Occipital lobe (tissue), 2 donors: Measurements from ENCODE around the gene POLN. TPM values are rescaled to one million over a fixed set of nuclear protein-coding genes. Genes with fewer than 3 reads are reported as not detected.

ENCODE experiments used
- DNase-seq: peaks from one replicate; lab custom pipeline; 2025; lab: John Stamatoyannopoulos, UW
- total RNA-seq: library from RNA; depleted of rRNA; stranded (reverse); fragments of >200 nt; gene quantifications from one replicate; pipeline ENCODE4 v1.2.3, GENCODE V29; 2014

Gene POLN
- total RNA-seq, 1 donor from 2014 or later = 7.8 TPM

DNA sequence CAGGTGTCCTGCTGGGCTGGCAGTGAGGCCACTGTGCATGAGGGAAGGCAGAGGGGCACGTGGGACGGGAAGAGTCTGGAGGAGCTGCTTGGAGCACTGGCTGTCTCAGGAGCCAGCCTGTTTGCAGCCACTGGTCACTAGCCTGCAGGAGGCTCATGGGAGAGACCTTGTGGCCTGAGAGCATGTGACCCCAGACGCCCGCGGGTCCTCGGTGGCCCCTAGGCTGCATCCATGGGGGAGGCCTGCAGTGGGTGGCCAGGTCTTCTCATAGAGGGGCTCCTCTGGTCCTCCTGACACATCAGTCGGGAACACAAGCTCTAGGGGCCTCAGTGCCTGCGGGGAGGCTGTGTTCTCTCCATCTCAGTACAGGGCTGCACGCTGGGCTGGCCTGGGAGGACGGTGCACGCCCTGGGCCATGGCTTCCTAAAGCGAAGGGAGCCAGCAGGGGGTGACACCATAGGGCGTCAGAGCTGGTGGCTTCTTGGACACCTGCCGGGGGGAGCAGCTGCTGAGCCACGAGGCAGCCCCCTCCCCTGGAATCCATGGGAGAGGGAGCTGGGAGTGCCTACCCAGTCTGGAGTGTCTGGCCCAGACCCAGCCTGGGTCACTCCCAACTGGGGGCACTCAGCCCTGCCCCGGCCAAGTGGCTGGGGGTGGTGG is 170.5 kb downstream of the POLN start:
- DNase-seq = no peak

DNA sequence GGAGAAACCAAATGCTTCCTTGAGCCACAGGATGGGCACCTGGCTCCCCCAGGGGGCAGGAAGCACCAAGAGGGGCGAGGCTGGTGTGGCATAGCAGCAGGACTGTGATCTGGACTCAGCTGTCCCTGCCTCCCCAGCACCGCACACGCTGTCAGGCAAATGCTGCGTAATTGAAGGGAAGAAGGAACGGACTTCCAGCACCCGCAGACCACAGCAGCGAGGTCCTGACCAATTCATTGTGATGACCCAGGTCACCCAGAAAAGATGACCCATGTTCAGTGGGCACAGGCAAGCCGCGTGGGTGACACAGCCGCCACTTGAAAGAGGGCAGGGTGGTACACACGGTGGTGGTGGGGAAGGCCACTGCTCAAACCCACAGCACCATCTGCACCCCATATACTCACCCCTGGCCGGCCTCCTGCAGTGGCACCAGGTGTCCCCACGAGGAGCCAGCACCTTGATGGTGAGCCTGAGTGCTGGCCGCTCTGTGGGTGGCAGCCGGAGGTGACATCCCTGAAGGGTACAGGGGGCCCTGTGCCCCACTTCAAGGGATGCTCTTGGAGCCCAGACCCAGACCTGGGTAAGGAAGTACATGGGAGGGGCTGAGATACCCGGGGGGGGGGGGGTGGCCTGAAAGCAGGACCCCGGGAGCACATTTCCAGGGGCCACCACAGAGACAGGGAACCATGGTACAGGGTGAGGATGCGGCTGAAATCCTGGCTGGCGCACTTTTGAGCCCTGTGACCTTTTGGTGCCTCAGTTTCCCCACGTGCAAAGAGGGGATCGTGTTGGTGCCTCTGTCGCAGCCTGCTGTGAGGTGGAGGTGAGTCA is 171.3 kb downstream of the POLN start:
- DNase-seq = no peak

DNA sequence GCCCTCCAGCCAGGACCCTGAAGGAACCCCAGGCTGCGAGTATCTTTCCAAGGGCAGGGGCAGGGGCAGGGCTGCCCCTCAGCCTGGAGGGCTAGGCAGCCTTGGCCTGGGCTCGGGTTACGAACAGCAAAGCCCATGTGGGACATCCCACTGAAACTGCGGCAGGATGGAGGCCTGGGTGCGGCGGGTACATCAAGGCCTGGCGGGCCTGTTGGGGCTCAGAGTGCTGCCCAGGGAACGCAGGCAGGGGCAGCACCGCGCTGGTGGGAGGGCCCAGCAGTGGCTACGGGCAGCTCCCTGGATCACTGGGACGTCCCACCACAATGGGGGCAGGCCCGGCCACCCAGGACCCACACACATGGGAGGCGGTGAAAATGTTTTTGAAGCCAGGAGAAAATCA is 171.9 kb downstream of the POLN start:
- DNase-seq = no peak

DNA sequence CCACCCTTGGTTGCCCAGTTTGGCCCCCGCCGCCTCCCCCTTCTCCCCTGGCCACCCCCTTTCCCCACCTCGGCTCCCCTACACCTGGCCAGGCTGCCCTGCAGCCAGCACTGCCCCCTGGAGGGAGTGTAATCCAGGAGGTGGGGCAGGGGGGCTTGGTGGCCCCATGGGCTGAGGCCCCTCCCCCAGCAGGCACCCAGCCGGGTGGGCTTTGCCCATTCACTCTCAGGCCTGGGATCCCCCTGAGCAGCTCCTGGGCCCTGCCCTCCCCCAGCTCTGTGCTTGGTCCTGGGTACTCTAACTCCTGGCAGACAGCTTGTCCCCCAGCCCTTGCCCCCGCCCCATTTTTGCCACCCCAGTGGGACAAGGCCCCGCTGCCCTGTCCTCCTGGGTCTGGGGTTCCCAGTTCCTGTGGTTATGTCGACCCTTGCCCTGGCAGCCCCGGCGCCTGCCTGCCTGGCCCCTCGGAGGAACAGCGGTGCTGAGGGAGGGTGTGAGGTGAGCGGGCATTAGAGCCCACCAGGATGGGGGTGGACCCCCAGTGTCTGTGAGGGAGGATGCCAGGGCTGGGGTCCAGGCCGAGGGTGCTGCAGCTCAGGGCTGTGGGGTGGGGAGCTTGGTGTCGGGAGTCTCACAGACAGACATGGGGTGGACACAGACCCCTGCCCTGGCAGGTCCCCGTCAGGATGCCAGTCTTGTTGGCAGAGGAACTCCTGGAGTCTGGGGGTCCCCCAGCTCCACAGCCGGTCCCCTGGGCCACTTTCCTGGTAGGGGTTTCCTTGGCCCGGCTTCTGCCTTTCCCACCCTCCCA is 172.6 kb downstream of the POLN start:
- DNase-seq = no peak

DNA sequence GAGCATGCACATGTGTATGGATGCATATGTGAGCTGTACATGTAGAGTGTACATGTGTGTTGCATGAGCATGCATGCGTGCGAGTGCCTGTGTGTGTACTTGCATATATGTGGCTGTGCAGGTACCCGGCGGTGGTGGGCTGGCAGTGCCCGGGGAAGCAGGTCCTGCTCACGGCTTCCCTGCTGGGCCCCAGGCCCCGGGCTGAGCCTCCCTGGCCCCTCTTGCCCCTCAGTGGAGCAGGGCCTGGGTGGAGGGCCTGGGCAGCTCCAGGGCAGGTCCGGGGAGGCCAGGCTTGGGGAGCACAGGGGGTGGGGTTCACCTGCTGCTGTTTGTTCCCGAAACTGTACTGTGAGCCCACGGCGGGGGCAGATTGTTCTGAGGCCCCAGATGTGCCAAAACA is 173.4 kb downstream of the POLN start:
- DNase-seq = no peak

DNA sequence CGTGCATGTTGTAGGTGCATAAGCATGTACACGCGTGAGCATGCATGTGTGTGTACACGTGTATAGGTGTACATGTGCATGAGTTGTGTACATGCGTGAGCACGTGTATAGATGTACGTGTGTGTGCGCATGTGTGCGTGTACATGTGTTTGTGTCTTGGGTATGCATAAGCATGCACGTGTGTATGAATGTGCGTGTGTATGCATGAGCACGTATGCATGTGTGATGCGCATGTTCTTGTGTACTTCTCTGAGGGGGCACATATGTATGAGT is 173.8 kb downstream of the POLN start:
- DNase-seq = no peak

DNA sequence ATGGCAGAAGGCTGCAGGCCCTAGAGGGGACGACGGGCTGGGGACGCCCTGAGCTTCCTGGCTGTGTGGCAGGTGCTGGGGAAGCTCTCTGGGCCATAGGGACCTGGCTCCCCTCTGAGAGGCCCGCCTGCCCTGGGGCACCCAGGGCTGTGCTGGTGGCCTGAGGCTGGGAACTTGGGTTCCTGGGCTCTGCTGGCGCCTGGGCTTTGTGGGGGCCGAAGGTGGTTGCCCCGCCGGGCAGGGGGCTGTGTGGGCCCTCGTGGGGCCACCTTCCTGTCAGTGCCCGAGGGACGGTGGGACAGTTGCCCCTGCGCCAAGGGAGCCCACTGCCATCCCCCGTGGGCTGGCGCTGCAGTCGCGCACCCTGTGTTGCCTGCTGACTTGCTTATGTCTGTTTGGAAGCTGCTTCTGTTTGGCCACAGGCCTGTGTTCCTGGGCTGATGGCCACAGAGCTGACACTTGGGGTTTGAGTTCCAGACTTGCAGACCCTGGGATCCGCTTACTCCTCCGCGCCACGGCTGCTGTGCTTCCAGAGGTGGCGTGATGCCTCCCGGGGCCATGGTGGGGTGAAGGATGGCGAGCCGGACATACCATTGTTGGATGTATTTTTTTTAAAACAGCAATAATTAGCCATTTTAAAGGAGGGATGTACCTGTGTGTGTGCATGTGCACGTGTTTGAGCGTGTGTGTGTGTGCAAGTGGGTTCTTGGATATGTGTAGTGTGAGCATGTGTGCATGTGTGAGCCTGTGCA is 174.3 kb downstream of the POLN start:
- no peak for DNase-seq

DNA sequence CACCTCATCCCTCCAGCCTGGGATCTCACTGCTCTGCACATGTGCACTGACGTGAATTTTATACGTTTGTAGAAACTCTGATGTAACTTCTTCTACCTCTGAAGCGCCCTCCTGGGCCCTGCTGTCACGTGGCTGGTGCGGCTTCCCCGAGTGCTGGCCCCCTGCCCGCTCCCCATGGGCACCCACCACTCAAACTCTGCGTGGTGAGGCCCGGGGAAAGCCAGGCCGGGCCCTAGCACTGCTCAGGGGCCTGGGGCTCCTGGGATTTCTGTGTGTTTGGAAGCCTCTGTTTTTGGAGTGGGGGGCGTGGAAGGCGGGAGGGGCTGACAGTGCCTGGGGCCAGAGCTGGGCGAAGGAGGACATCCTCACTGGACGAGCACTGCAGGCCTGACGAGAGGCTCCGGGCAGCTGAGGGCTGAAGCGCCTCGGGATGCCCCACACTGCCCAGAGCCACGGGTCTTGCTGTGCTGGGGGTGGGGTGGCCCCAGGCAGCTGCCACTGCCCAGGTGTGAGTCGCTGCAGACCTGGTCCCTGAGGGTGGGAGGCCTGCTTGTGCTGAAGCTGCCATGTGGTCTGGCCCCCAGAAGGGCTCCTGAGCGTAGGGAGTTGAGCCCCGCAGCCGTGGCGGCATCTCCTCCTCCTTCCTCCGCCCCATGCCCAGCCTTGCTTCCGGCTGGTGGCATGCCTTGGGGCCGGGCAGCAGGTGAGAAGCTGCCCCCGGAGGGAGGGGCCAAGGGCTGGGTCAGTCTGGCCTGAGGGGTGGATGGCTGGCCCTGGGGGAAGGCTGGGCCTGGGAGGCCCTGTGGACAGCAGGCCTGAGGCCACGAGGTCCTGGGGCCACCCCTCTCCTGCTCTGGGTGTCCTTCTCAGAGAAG is 175.1 kb downstream of the POLN start:
- DNase-seq = no peak

DNA sequence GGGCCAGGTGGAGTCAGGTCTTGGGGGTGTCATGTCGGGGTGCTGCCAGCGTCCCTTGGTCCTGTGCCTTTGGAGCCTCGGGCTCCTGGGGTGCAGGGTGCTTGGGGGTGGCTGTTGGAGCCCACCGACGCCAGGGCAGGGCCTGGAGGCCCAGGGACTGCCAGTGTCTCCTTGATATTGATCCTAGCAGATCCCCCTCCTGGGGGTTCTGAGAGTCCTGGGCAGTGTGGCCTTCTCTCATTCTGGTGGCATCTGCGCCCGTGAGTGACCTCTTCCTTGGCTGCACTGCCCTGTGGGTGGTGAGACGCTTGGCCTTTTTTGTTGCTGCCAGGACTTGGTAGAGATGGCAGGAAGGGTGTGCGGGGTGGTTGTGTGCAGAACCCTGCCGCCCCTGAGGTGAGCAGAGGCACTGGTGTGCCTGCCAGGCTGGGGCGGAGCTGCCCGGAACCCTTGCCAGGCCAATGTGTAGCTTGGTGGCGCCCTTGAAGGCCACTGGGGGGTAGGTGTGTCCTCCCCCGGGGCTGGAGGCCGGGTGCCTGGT is 175.8 kb downstream of the POLN start:
- DNase-seq = no peak

DNA sequence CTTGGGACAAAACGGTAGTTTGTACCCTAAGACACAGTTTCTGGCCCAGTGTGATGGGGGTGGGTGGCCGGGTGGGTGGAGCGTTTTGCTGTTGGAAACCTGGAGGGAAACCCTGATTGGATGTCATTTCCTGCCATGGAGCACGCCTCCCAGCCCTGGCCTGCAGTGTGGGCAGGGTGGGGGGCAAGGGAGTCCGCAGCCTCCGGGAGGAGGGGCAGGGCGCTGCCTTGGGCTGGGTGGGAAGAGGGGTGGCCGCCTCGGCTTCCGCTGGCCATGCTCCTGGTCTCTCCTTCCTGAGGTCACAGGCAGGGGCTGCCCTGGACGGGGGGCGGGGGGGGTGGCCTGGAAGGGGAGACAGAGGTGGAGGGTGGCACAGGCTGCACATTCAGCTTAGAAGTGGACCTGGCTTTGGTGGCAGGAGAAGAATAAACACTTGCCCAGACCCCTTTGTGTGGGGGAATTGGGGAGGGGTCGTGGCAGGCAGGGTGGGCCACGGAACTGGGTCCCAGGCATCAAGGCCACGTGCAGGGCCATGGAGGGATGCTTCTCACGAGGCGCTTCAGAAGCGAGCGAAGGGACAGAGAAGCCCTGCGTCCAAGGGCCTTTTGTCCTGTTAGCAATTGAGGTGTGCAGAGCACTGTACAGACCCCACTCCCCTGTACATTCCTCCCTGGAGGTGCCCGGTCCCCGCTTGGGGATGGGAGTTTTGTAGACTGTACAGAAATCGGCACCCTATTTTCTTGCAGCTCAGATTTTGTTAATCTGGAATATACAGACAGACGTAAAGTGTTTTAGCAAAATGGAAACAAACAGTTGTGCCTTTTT is 176.6 kb downstream of the POLN start:
- no peak for DNase-seq

DNA sequence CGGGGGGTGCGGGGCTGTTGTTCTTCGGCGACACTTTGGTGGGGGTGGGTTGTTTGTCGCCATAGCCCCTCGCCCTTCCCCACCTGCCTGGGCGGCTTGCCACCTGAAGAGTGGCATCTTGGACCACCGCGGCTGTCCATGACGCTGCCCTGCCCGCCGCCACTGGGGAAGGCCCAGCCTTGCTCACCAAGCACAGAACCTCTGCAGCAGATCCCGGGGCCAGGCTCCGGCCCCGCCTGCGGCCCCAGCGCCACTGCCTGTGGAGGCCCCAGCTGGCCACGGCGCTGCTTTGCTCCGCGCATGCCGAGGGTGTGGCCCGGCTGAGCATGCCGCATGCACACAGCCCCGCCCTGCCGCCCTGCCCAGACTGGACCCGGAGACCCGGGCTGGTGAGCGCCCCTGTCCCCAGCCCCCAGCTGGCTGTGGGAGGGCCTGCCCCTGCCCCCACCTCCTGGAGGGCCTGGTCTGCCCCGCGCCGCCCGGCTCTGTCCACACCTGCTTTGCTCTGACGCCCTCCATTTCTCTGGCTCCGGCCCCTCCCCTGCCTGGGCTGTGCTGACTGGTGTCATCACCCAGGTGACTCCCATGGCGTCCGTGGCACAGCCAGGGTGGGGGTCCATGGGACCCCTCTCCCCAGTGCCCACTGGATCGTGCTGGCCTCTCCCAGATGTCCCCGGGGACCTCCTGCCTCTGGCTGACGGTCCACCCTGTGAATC is 177.5 kb downstream of the POLN start:
- DNase-seq = no peak

DNA sequence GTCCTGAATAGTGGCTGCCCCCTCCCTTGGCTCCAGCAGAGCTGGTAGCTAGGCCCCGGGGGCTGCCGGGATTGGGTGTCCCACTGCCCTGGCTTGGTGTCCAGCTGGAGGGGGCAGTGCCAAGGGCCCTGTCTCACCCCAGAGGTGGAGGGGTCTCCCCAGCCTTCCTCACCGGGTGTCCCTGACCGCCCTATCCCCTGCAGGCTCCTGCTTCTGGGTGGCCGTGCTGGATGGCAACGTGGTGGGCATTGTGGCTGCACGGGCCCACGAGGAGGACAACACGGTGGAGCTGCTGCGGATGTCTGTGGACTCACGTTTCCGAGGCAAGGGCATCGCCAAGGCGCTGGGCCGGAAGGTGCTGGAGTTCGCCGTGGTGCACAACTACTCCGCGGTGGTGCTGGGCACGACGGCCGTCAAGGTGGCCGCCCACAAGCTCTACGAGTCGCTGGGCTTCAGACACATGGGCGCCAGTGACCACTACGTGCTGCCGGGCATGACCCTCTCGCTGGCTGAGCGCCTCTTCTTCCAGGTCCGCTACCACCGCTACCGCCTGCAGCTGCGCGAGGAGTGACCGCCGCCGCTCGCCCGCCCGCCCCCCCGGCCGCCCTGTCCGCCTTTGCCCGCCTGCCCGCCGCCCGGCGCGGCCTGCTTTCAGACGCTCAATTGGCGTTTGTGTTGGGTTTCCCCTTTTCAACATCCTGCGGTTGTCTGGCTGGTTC is 178.2 kb downstream of the POLN start:
- no peak for DNase-seq

DNA sequence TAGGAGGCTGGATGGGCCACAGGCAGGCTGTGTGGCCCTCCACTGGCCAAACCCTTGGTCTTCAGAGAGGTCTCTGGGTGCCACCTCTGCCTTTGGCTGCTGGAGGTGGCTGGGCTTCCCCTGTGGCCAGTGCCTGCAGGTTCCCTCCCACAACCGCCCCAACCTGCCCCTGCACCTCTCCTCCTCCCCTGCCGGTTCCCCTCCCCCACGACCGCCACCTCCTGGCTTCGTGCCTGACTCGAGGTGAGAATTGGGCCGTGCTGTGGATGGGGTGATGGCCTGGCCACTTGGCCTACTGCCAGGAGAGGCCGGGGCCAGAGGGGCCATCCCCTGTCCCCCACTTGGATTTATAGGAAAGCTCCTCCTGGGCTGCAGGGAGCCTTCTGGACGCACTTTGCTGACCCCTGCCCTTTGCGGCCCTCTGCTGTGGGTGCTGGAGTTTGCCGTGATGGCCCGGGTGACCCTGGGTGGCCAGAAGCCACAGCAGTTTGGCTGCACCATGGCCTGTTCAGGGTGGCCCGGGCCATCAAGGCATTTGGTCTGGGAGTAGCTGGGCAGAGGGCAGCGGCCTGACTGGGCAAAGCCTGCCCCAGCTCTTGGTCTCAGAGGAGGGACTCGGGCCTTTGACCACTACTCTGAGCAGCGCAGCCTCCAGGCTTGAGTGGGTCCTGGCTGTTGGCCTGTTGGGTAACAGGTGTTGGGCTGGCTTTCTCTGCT is 179.0 kb downstream of the POLN start:
- no peak for DNase-seq

DNA sequence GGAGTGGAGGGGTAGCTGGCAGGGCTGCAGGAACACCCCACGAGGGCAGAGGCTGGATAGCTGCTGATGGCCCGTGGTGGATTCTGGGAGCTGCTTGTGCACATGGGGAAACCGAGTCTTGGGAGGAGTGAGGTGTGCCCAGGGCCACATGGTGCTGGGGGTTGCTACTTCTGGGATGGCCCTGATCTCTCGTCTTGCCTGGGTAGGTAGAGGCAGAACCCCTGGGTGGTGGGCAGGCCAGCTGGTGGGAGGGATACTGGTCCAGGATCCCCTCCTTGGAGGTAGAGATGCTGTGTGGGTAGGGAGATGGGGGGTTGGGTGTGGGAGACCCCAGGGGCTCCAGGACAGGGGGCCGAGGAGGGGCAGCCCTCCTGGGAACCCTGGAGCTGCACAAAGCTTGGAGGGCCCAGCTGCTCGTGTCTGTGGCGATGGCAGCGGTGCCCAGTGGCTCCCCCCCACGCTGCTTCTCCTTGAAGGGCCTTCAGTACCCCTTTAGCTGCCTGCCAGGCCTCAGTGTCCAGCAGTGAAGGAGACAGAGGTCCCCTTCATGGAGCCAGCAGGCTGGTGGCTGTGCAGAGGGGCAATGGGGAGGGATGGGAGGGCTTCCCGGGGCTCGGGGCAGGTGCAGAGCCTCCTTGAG is 179.6 kb downstream of the POLN start:
- DNase-seq = no peak

DNA sequence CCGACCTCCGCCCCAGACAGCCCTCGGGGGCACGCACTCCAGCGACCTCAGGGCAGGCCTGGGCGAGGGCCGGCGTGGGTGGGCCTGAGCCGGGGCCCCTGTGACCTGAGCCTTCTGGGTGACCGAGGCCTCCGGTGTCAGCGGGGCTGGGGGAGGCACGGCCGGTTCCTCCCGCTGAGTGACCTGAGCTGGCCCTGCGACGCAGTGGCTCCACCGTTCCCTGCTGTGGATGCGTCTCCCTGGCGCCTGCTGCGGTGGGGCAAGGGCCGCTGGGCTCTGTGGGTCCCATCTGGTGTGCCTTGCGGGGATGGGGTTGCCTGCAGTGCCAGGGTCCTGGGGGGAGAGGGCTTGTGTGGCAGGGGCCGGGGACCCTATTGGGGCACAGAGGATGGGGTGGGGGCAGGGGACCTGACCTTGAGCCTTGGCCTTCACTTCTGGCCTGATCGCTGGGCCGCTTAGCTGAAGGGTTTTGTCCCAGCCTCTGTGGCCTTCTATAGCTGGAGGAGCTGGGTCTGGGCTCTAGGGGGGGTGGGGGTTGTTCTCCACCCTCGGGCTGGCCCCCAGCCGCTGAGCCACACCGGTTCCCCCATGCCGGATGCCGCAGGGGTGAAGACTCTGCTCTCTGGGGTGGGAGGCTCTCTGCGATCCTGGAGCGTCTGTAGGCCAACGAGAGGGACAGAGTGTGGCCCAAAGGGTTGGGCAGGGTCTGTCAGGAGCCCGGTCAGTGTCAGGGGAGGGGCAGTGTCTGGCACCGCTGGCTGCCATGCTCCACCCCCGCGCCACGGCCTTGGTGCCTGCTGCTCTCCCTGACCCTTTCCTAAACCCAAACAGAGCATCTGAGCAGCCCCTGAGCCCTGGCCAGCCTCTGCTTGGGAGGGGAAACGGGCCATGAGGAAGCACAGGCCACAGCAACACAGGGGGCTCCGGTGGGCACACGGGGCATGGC is 180.5 kb downstream of the POLN start:
- DNase-seq = no peak

DNA sequence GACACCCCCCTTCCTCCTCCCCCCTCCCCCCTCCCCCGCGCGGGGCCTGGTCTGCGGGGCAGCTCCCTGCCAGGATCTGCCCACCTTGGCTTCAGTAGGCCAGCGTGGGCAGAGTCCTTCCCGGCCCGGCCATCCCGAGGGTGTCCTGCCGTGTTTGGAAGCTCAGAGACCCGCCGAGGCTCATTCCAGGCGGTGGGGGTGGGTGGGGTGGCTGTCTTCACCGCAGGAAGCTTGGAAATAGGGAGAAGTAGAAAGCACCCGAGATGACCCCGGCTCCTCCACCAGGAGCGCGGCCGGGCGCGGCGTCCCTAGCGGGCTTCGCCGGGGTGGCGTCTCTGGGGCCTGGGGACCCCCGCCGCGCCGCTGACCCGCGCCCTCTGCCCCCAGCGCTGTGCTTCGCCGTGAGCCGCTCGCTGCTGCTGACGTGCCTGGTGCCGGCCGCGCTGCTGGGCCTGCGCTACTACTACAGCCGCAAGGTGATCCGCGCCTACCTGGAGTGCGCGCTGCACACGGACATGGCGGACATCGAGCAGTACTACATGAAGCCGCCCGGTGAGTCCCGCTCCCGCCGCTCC is 181.2 kb downstream of the POLN start:
- DNase-seq = no peak
